ENCODE measurements around the gene GID4.

GID4 gene

GRCh38 chr17:18041776-18042175, 2.6 kb downstream of the GID4 start:
- no peak for DNase-seq (ENCODE audit: extremely low spot score)
- ChIA-PET POLR2A (no interaction called here), CTCF (interaction anchor here (0.6 kb wide), 1 partner anchor 46 kb away, joined by 3 read pairs; the partner anchor contains the start of gene DRG2)
- TF ChIP-seq ELF4 (IDR thresholded peaks at IDR 0.05) (no peak), SP1 (IDR thresholded peaks at IDR 0.05) (no peak), FOXA1 (IDR thresholded peaks at IDR 0.05) (no peak), TARDBP (IDR thresholded peaks at IDR 0.05) (no peak), FOXK2 (IDR thresholded peaks at IDR 0.05) (no peak), BHLHE40 (IDR thresholded peaks at IDR 0.05; ENCODE audit: borderline replicate concordance) (no peak), NFRKB (IDR thresholded peaks at IDR 0.05) (no peak)

DNA sequence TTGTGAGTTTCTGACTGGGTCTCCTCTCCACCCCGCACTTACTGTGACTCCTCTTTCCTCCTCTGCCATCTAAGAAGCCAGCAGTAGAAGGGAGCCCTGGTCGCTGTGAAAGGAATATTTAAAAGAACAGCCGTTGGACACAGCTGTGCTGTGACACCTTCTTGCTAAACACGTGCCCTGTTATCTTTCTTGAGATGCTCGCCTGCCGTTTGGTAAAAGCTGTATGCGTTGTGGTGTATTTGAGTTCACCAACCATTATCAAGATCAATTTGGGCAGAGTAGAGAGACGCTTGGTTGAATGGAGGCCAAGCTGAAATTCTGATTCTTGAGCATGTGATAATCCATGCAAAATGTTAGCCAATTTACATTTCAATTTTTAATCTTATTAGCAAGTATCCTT, 3.8 kb downstream of the GID4 start:
- CTCF ChIA-PET: no interaction called here
- no peak for TF ChIP-seq BHLHE40 (IDR thresholded peaks at IDR 0.05; ENCODE audit: borderline replicate concordance)
- no peak for TF ChIP-seq LEF1 (IDR thresholded peaks at IDR 0.05; ENCODE audit: borderline replicate concordance)
- TF ChIP-seq SUZ12 (IDR thresholded peaks at IDR 0.05): no peak
- no peak for TF ChIP-seq FOXK2 (IDR thresholded peaks at IDR 0.05)
- no peak for TF ChIP-seq CTBP1 (IDR thresholded peaks at IDR 0.05; ENCODE audit: borderline replicate concordance)
- TF ChIP-seq PKNOX1 (IDR thresholded peaks at IDR 0.05): no peak
- TF ChIP-seq NFRKB (IDR thresholded peaks at IDR 0.05): no peak
- TF ChIP-seq HDGF (IDR thresholded peaks at IDR 0.05; ENCODE audit: borderline replicate concordance): no peak
- no peak for TF ChIP-seq L3MBTL2 (conservative IDR thresholded peaks at IDR 0.05)
- TF ChIP-seq TARDBP (IDR thresholded peaks at IDR 0.05): no peak
- TF ChIP-seq ARNT (IDR thresholded peaks at IDR 0.05): no peak
- no peak for TF ChIP-seq FOXA1 (IDR thresholded peaks at IDR 0.05)
- no peak for TF ChIP-seq SP1 (IDR thresholded peaks at IDR 0.05)
- TF ChIP-seq FOXM1 (IDR thresholded peaks at IDR 0.05; ENCODE audit: borderline replicate concordance): no peak
- TF ChIP-seq ELF4 (IDR thresholded peaks at IDR 0.05): no peak
- no peak for TF ChIP-seq ZNF384 (IDR thresholded peaks at IDR 0.05)
- POLR2A ChIA-PET: interaction anchor here (1.3 kb wide), 1 partner anchor 16 kb away, joined by 4 read pairs; no protein-coding TSS in a partner anchor
- DNase-seq (ENCODE audit: extremely low spot score): no peak

DNA sequence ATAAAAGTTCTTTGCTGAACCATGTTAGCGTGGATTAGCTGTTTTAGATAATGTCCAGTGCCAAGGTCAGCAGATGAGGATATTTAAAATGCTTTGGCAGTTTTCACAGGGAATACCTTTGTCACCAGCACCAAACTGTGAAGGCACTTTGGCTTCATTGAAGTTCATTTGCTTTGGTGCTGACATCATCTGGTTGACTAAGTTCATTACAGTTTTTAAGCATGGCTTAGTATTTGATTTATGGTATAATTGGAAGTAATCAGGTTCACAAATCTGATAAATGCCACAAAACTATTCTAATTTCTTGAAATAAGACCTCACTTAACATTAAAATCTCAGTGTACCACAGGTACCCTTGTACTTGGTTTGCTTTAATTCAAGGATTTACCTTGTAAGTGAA, 4.3 kb downstream of the GID4 start:
- CTCF ChIA-PET: no interaction called here
- POLR2A ChIA-PET: interaction anchor here (1.3 kb wide), 1 partner anchor 15 kb away, joined by 4 read pairs; no protein-coding TSS in a partner anchor
- TF ChIP-seq NFRKB (IDR thresholded peaks at IDR 0.05): no peak
- TF ChIP-seq LEF1 (IDR thresholded peaks at IDR 0.05; ENCODE audit: borderline replicate concordance): no peak
- TF ChIP-seq TARDBP (IDR thresholded peaks at IDR 0.05): no peak
- TF ChIP-seq ELF4 (IDR thresholded peaks at IDR 0.05): no peak
- TF ChIP-seq ARNT (IDR thresholded peaks at IDR 0.05): no peak
- peak; percentile 76 for TF ChIP-seq PKNOX1 (IDR thresholded peaks at IDR 0.05)
- no peak for DNase-seq (ENCODE audit: extremely low spot score)

- ChIA-PET CTCF (no interaction called here), POLR2A (no interaction called here)
- DNase-seq (ENCODE audit: extremely low spot score): no peak
- TF ChIP-seq HDGF (IDR thresholded peaks at IDR 0.05; ENCODE audit: borderline replicate concordance) (no peak), FOXK2 (IDR thresholded peaks at IDR 0.05) (no peak), FOXA1 (IDR thresholded peaks at IDR 0.05) (no peak), NFRKB (IDR thresholded peaks at IDR 0.05) (no peak), PKNOX1 (IDR thresholded peaks at IDR 0.05) (no peak), FOXM1 (IDR thresholded peaks at IDR 0.05; ENCODE audit: borderline replicate concordance) (no peak), TARDBP (IDR thresholded peaks at IDR 0.05) (no peak), SP1 (IDR thresholded peaks at IDR 0.05) (no peak)
Observed at GRCh38 chr17:18044609-18045008, 5.4 kb downstream of the GID4 start.

- CTCF ChIA-PET: no interaction called here
- TF ChIP-seq ARNT (IDR thresholded peaks at IDR 0.05) (no peak), HDGF (IDR thresholded peaks at IDR 0.05; ENCODE audit: borderline replicate concordance) (no peak), NFRKB (IDR thresholded peaks at IDR 0.05) (no peak), TARDBP (IDR thresholded peaks at IDR 0.05) (no peak), SP1 (IDR thresholded peaks at IDR 0.05) (no peak), L3MBTL2 (conservative IDR thresholded peaks at IDR 0.05) (no peak)
- POLR2A ChIA-PET: no interaction called here
- DNase-seq (ENCODE audit: extremely low spot score): no peak
Observed at GRCh38 chr17:18045691-18046350, 6.6 kb downstream of the GID4 start.

- no peak for TF ChIP-seq TARDBP (IDR thresholded peaks at IDR 0.05)
- TF ChIP-seq SP1 (IDR thresholded peaks at IDR 0.05): no peak
- TF ChIP-seq PKNOX1 (IDR thresholded peaks at IDR 0.05): no peak
- TF ChIP-seq ELF4 (IDR thresholded peaks at IDR 0.05): no peak
- ChIA-PET CTCF (no interaction called here), POLR2A (no interaction called here)
- no peak for DNase-seq (ENCODE audit: extremely low spot score)
Observed at GRCh38 chr17:18055597-18055996, 16.4 kb downstream of the GID4 start.

Measured in HEK293T (cell line).